ENCODE measurements around the gene TLR7.

TLR7 gene

DNA sequence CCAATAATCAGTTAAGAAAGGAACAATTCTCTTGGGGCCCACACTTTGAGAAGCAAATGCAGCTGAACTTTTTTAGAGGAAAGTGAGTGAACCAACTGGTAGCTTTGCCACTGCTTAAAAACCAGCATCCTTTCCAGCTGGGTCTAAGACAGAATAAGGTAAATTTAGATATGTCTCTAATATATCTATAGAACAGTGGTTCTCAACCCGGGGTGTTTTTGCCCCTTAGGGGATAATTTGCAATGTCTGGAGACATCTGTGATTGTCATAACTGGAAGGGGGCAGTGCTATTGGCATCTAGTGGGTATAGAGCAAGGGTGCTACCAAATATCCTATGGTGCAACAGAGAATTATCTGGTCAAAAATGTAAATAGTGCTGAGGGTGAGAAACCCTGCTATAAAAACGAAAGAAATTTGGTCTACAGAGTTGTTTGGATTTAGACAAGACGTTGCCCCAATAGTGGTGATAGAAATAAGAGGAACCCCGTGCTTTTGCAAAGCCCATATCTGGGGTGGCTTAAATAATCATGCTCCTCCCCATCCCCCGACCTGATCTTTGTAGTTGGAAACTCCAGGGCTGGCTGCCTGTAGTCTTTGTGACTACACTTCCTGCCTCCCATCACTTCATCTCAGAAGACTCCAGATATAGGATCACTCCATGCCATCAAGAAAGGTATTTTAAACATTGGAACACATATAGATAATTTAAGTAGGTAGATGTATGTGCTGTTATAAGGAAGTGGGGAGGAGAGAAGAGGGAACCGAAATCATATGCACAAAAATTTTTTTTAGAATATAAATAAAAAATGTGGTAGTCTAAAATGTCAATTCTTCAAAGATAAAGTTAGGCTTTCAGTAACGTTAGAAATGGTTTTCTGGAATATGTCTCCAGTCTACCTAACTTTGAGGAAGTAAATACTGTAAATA, at the start of gene TLR7:
TLR7 (plus strand) TSS at position 622 of the 927 bp plus-strand sequence. CDS start 507 bp downstream, outside the sequence.
- no peak for DNase-seq (ENCODE audit: low read depth in 3 of 3)

DNA sequence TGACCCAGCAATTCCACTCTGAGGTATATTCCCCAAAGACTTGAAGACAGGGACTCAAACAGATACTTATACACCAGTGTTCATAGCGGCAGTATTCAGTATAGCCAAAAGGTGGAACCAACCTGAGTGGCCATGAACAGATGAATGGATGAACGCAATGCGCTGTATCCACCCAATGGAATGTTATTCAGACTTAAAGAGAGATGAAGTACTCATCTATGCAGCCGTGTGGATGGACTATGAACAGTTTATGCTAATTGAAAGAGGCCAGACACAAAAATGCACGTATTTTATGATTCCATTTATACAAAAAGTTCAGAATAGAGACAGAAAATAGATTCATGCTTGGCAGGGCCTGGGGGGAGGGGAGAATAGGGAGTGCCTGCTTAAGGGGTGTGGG, 49.3 kb upstream of the TLR7 start:
- DNase-seq (ENCODE audit: low read depth in 3 of 3), result no peak

GRCh38 chrX:12819222-12819621, 47.6 kb upstream of the TLR7 start:
- DNase-seq (ENCODE audit: low read depth in 3 of 3), result no peak

DNA sequence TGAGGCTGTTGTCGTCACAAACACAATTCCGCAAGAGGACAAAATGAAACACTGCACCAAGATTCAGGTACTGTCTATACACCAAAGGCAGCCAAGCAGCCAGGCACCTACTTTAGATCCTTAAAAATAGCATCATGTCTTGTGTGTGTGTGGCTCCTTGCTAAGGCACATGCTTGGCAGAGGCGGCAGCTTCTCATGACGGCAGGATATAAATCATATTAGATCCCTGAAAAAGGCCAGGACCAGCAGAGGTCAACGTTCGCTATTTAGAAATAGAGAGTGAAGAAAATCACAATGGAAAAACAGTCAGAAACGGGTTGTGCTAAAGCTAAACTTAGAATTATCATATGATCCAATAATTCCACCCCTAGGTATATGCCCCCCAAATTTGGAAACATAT, 46.1 kb upstream of the TLR7 start:
- DNase-seq (ENCODE audit: low read depth in 3 of 3), result no peak

DNA sequence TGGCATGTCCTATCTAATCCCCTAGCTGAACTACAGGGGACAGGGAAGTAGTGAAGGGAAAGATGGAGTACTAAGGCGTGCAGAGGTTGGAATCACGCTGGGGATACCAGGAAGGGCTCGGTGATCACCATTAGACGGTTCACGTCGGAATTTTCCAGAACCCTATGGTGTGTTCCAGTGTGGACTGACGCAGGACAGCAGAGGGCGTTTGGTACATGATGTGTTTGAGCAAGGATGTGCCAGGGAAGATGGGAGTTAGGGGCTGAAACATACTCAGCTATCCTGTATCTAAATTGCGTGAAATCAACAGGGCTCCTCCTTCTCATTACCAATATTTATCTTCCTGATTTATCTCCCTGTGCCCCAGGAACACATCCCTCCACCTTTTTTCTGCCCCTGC, 41.9 kb upstream of the TLR7 start:
- no peak for DNase-seq (ENCODE audit: low read depth in 3 of 3)

- DNase-seq (ENCODE audit: low read depth in 3 of 3), result no peak
Measured at GRCh38 chrX:12825801-12826200, 41.1 kb upstream of the TLR7 start.

DNA sequence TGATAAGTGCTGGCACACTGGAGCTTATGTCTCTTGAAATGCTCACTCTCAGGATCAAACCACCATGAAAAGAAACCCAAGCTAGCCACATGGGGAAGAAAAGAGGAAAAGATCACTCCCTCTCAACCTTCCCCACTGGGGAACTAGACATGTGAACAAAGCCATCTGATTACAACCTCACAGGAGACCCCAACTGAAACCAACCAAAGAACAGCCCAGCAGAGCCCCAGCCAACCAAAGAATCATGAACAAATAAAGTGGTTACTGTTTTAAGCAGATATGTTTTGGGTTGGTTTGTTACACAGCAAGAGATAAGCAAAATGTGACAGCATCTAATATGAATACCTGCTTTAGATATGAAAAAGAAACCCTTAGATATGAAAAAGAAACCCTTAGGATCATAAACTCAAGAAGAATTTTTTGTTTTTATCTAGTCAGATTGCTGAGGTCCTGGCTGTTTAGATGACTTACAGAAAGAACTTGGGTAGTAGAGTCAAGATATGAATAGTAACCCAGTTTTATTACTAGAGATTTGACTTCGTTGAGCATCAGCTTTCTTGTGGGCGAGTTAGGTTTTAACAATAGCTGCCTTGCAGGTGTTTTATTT, 23.7 kb upstream of the TLR7 start:
- DNase-seq (ENCODE audit: low read depth in 3 of 3), result no peak

DNA sequence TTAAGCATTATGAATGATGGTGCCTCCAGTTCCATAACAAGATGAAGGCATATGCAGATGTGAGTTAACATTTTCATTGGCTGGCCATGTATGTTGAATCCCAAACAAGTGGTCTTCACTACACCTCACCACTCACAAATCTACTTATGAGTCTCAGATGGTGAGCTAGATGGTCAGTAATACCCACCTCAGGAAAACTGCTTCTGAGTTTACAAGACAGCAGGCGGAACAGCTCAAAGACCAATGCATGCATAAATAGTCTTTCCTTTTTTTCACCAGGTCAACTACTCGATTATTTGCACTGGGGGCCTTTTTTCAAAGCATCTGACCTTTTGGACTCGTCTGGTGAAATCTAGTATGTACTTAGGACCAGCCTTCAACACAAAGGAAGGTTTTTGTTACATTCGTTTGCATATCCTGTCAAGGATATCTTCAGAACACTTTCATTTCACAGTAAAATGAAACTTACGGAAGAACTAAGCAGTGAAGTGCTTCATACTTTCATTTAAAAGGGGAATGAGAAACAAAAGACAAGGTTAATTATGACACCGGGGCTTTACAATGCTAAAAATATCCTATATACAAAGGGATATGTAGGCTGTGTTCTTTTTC, 23.1 kb upstream of the TLR7 start:
- DNase-seq (ENCODE audit: low read depth in 3 of 3), result no peak

DNA sequence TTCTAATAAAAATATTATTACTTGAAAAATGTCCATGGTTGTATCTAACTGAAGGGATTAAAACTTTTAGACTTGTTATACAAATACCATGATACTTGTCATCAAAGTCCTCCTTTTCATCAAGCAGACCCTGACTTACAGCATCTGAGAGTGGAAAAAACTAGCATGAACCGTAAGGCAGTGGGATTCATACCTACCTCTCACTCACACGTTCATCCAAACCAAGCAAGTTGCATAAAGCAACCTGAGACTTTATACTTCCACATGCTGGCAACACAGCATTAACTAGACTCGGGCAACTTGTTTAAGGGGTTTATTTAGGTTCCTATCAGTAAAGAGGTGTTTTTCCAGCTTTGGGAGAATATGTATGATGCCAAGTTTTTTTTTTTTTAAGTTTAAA, 22.6 kb upstream of the TLR7 start:
- DNase-seq (ENCODE audit: low read depth in 3 of 3), result no peak

DNA sequence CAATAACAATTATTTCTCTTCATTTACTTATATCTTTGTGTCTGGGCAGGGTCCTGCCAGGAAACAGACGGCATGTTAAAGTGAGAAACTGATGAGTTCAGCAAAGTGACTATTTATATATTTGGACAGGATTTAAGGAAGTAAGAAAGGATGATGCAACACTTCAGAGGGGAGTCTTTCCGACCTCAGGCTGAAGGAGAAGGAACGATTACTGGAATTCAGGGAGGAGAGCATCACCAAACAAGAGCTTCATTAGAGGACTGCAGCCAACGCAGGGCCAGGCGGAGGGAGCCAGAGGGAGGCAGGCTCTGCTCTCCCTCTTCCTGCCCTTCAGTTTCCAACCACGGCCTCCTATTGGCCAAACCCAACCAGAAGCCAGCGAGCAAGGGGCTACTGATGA, 1.5 kb upstream of the TLR7 start:
- DNase-seq (ENCODE audit: low read depth in 3 of 3), result no peak

- no peak for DNase-seq (ENCODE audit: low read depth in 3 of 3)
Measured at GRCh38 chrX:12867685-12868084, 813 bp downstream of the TLR7 start.

- DNase-seq (ENCODE audit: low read depth in 3 of 3), result no peak
Measured at GRCh38 chrX:12868747-12869146, 1.9 kb downstream of the TLR7 start.

- DNase-seq (ENCODE audit: low read depth in 3 of 3), result no peak
Measured at GRCh38 chrX:12871257-12871656, 4.4 kb downstream of the TLR7 start.

GRCh38 chrX:12872741-12873140, 5.9 kb downstream of the TLR7 start:
- DNase-seq (ENCODE audit: low read depth in 3 of 3), result no peak

DNA sequence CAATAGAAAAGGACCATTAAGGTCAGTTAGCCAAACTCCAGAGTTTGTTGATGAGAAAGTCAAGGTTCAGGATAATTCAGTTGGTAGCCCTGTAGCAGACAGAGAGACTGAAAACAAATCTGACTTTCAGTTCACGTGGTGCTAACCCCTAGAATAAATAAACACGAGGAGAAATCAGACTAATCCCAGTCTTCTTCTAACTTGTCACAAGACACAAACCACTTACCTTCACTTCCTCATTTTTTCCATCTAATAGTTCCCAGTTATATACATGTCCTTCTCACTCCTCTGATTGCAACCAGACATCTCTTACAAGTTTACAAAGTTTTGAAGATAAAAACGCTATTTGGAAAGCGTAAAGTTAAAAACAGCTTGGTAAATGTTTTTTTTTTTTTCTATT, 7.7 kb downstream of the TLR7 start:
- DNase-seq (ENCODE audit: low read depth in 3 of 3), result no peak

DNA sequence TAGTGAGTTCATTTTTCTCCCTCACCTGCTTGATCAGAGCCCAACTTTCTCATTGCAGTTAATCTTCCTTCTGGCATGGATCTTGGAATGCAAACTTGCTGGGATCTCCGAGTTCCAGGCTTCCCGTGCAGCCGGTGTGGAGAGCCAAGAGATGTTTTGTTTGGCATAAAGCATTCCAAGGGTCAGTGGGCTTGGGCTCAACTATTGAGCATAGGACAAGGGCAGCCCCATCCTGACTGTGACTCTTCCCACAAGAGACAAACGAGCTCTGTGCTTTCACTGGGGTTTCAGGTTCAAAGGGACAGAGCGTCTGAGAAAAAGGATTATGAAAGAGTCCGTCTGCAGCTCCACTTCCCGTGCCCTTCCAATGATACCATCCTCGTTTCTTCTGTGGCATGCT, 10.5 kb downstream of the TLR7 start:
- DNase-seq (ENCODE audit: low read depth in 3 of 3), result no peak

GRCh38 chrX:12878536-12878935, 11.7 kb downstream of the TLR7 start:
- no peak for DNase-seq (ENCODE audit: low read depth in 3 of 3)

- DNase-seq (ENCODE audit: low read depth in 3 of 3), result no peak
Measured at GRCh38 chrX:12881914-12882313, 15.0 kb downstream of the TLR7 start.

- no peak for DNase-seq (ENCODE audit: low read depth in 3 of 3)
Measured at GRCh38 chrX:12885508-12885907, 18.6 kb downstream of the TLR7 start.

DNA sequence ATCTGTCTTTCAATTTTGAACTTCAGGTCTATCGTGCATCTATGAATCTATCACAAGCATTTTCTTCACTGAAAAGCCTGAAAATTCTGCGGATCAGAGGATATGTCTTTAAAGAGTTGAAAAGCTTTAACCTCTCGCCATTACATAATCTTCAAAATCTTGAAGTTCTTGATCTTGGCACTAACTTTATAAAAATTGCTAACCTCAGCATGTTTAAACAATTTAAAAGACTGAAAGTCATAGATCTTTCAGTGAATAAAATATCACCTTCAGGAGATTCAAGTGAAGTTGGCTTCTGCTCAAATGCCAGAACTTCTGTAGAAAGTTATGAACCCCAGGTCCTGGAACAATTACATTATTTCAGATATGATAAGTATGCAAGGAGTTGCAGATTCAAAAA, 19.7 kb downstream of the TLR7 start:
- no peak for DNase-seq (ENCODE audit: low read depth in 3 of 3)

DNA sequence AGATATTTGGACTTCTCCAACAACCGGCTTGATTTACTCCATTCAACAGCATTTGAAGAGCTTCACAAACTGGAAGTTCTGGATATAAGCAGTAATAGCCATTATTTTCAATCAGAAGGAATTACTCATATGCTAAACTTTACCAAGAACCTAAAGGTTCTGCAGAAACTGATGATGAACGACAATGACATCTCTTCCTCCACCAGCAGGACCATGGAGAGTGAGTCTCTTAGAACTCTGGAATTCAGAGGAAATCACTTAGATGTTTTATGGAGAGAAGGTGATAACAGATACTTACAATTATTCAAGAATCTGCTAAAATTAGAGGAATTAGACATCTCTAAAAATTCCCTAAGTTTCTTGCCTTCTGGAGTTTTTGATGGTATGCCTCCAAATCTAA, 20.3 kb downstream of the TLR7 start:
- no peak for DNase-seq (ENCODE audit: low read depth in 3 of 3)

GRCh38 chrX:12887767-12888166, 20.9 kb downstream of the TLR7 start:
- no peak for DNase-seq (ENCODE audit: low read depth in 3 of 3)

DNA sequence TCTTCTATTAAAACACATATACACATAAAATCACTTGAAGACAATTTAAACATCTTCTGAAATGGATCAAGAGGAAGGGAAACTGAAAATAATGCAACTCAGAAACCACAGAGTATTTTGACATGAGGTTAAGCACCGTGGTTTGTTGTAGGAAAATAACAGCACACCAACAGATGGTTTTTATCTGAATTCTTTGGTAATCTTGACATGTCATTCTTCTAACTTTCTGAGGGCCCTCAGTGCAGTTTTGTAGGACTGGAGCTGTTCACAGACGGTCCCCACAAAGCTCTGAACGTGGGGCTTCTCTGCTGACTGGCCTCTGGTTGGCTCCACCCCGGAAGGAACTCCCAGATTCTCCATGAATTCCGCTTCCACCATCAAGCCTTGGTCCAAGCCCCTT, 23.6 kb downstream of the TLR7 start:
- no peak for DNase-seq (ENCODE audit: low read depth in 3 of 3)

Measured in stimulated activated CD4-positive, alpha-beta T cell treated with anti-CD3 and anti-CD28 coated beads, TNF-alpha, amount 100 ng/mL, for 24 hours (primary cell).